ENCODE results near the gene BLOC1S5. TPM values are rescaled to one million over a fixed set of nuclear protein-coding genes. Genes with fewer than 3 reads are reported as not detected.

Gene BLOC1S5
- total and polyA plus RNA-seq, 2 donors (not counting 3 experiments of a cell fraction or from before 2014, with no cell fraction given): 3.9 to 19.1 TPM

- no peak for DNase-seq (ENCODE audit: low read depth, low spot score)
- POLR2A ChIA-PET: no interaction called here
- H4K20me1 ChIP-seq (replicated peaks; ENCODE audit: control insufficient read depth, extremely low read depth, insufficient read depth, low read length): no peaks in the 10 kb centered on the region
- no peak overlapping the region for H3K9ac ChIP-seq (replicated peaks; ENCODE audit: extremely low read depth, insufficient read depth, low read length)
- intact Hi-C loops (cut with micrococcal nuclease): no loop called here
- BruUV-seq (replicated peaks): no TSS peak
- H3K4me1 ChIP-seq (ENCODE audit: control insufficient read depth, extremely low read depth, insufficient read depth, low read length): peaks cover 1% of the 10 kb centered on the region
- H3K4me3 ChIP-seq (replicated peaks in 1 of 3; ENCODE audit: insufficient read depth in 1 of 3, low read depth in 1 of 3, low read length in 3 of 3): no peak overlapping the region
- peaks cover 2% of the 10 kb centered on the region for H3K9me1 ChIP-seq (replicated peaks; ENCODE audit: control insufficient read depth, extremely low read depth, insufficient read depth, low read length)
- H2AFZ ChIP-seq (ENCODE audit: low read depth, low read length): no peak overlapping the region
- H3K79me2 ChIP-seq (ENCODE audit: control insufficient read depth, insufficient read depth, low read length): no peaks in the 10 kb centered on the region
- dilution Hi-C loops (cut with MboI; ENCODE audit: extremely low pct_ligation_motif_present, low sequenced_read_pairs): loop anchor here (25.0 kb wide), 1 partner anchor 128 kb away; no protein-coding TSS in a partner anchor
- TF ChIP-seq POLR2A (IDR thresholded peaks at IDR 0.05; ENCODE audit: low read depth, low read length) (no peak), MYC (IDR thresholded peaks at IDR 0.05; ENCODE audit: low read depth, low read length) (no peak), MAX (IDR thresholded peaks at IDR 0.05; ENCODE audit: insufficient read depth, insufficient read length) (no peak), FOS (IDR thresholded peaks at IDR 0.05; ENCODE audit: borderline replicate concordance, insufficient read depth, low read length) (no peak), POLR2AphosphoS5 (IDR thresholded peaks at IDR 0.05; ENCODE audit: insufficient read depth, low read depth, low read length) (no peak), EZH2 (IDR thresholded peaks at IDR 0.05; ENCODE audit: borderline replicate concordance, low read depth, low read length, severe bottlenecking) (no peak), GATA2 (IDR thresholded peaks at IDR 0.05; ENCODE audit: insufficient read depth, insufficient read length, low read depth, low read length) (no peak), JUN (IDR thresholded peaks at IDR 0.05; ENCODE audit: borderline replicate concordance, insufficient read depth, insufficient read length, low read depth) (no peak), CTCF (IDR thresholded peaks at IDR 0.05; ENCODE audit: extremely low read depth in 1 of 2, insufficient read depth in 1 of 2, low read depth in 1 of 2, low read length in 2 of 2) (no peak)
- H3K4me2 ChIP-seq (ENCODE audit: insufficient read depth, low read length): no peak overlapping the region
- H3K9me3 ChIP-seq (replicated peaks; ENCODE audit: control insufficient read depth, insufficient read depth, low read length): no peaks in the 10 kb centered on the region
- no peak for FAIRE-seq
- CTCF ChIA-PET: interaction anchor here (1.1 to 2.1 kb wide), 7 partner anchors 9 to 292 kb away, joined by 3 to 7 read pairs (median 5); no protein-coding TSS in a partner anchor
- H3K27ac ChIP-seq (ENCODE audit: insufficient read depth, low read depth, low read length): no peak overlapping the region
- H3K36me3 ChIP-seq (ENCODE audit: control insufficient read depth in 2 of 2, extremely low read depth in 1 of 2, insufficient read depth in 2 of 2, low read length in 2 of 2): peaks cover 0 to 2% of the 10 kb centered on the region in 2 experiments
- H3K27me3 ChIP-seq (ENCODE audit: control insufficient read depth in 2 of 2, insufficient read depth in 2 of 2, low read length in 2 of 2): no peaks in the 10 kb centered on the region
These were observed 49.2 kb downstream of the BLOC1S5 start for GRCh38 chr6:8014947-8015346.

All from endothelial cell of umbilical vein (primary cell).